ENCODE data around the gene TRMO.

The TRMO gene

DNA sequence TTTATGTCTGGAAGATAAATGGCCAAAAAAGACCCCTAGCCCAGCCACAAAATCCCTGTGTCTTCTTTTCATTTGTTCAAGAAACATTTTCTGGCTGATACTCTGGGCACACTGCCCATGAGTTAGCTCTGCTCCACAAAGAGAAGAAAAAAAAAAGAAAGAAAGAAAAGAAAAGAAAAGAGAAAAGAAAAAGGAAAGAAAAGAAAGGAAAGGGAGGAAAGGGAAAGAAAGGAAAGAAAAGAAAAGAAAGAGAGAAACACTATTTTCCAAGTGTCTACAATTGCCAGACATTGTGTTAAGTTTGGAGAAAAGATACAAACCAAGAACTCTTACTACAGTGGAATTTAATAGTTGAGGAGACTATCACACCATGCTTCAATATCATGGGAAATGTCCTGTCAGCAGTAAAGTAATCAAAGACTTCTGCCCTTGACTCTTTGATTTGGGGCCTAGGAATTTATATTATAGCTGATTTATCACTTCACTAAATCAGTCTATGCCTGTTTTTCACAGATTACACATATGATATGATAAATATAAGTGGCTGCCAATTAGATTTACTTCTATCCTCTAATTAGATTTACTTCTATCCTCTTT lies 3.0 kb downstream of the TRMO start:
- no peaks in the 10 kb centered on the region for H3K9me3 ChIP-seq (ENCODE audit: control extremely low read depth in 1 of 5, control insufficient read depth in 4 of 5, insufficient read depth in 2 of 5, low read depth in 1 of 5, low read length in 4 of 5)
- ChIA-PET POLR2A (interaction anchor here (0.7 kb wide), 1 partner anchor 63 kb away, joined by 3 read pairs; no protein-coding TSS in a partner anchor), CTCF (interaction anchor here (1.0 to 7.8 kb wide), 5 partner anchors 9 to 207 kb away, joined by 3 to 111 read pairs (median 37); no protein-coding TSS in a partner anchor)
- H3K36me3 ChIP-seq (ENCODE audit: control insufficient read depth in 4 of 4, insufficient read depth in 4 of 4, low read length in 3 of 4): peaks cover 2 to 18% (median 14%) of the 10 kb centered on the region in 4 experiments
- peaks cover 33 to 58% (median 44%) of the 10 kb centered on the region in 4 experiments for H3K4me1 ChIP-seq (ENCODE audit: control extremely low read depth in 1 of 4, control insufficient read depth in 4 of 4, insufficient read depth in 4 of 4, low read length in 3 of 4)
- H3K4me3 ChIP-seq (ENCODE audit: control insufficient read depth in 1 of 7, extremely low read depth in 1 of 7, insufficient read depth in 4 of 7, low read depth in 2 of 7, low read length in 6 of 7): peak overlapping the region in 1 of 7 experiments; percentile 54
- H3K27ac ChIP-seq (ENCODE audit: insufficient read depth in 1 of 2, low read depth in 1 of 2, low read length in 2 of 2, poor library complexity in 1 of 2, severe bottlenecking in 2 of 2): peak overlapping the region in 1 of 2 experiments; percentile 99
- DNase-seq: no peak
- no peaks in the 10 kb centered on the region for H3K27me3 ChIP-seq (replicated peaks in 2 of 5; ENCODE audit: control insufficient read depth in 4 of 5, insufficient read depth in 5 of 5, low read length in 4 of 5)

GRCh38 chr9:97918611-97919010 lies 3.7 kb downstream of the TRMO start:
- DNase-seq: peak in 1 of 3 donors; percentile 45
- H3K4me3 ChIP-seq (ENCODE audit: control insufficient read depth in 1 of 7, extremely low read depth in 1 of 7, insufficient read depth in 4 of 7, low read depth in 2 of 7, low read length in 6 of 7): peak overlapping the region in 3 of 7 experiments; percentile 12 to 54 (median 28)
- no CpG with 5 or more reads among the region's 4 CpGs for whole genome bisulfite sequencing (ENCODE audit: insufficient coverage)
- no peaks in the 10 kb centered on the region for H3K9me3 ChIP-seq (ENCODE audit: control extremely low read depth in 1 of 5, control insufficient read depth in 4 of 5, insufficient read depth in 2 of 5, low read depth in 1 of 5, low read length in 4 of 5)
- H3K27me3 ChIP-seq (replicated peaks in 2 of 5; ENCODE audit: control insufficient read depth in 4 of 5, insufficient read depth in 5 of 5, low read length in 4 of 5): no peaks in the 10 kb centered on the region
- H3K27ac ChIP-seq (ENCODE audit: insufficient read depth in 1 of 2, low read depth in 1 of 2, low read length in 2 of 2, poor library complexity in 1 of 2, severe bottlenecking in 2 of 2): peak overlapping the region in 1 of 2 experiments; percentile 99
- peaks cover 2 to 23% (median 16%) of the 10 kb centered on the region in 4 experiments for H3K36me3 ChIP-seq (ENCODE audit: control insufficient read depth in 4 of 4, insufficient read depth in 4 of 4, low read length in 3 of 4)
- CTCF ChIA-PET: interaction anchor here (1.1 to 7.8 kb wide), 6 partner anchors 8 to 222 kb away, joined by 3 to 72 read pairs (median 5); partner anchors contain the start of gene XPA
- peaks cover 27 to 52% (median 39%) of the 10 kb centered on the region in 4 experiments for H3K4me1 ChIP-seq (ENCODE audit: control extremely low read depth in 1 of 4, control insufficient read depth in 4 of 4, insufficient read depth in 4 of 4, low read length in 3 of 4)
- POLR2A ChIA-PET: no interaction called here

GRCh38 chr9:97911970-97912369 lies 10.3 kb downstream of the TRMO start:
- ChIA-PET CTCF (interaction anchor here (1.1 to 5.6 kb wide), 3 partner anchors 10 to 22 kb away, joined by 4 to 37 read pairs (median 10); partner anchors contain the start of gene TRMO), POLR2A (interaction anchor here (1.5 kb wide), 1 partner anchor 10 kb away, joined by 5 read pairs; the partner anchor contains the start of gene TRMO)
- Histone ChIP-seq H3K4me1 (ENCODE audit: control extremely low read depth in 1 of 4, control insufficient read depth in 4 of 4, insufficient read depth in 4 of 4, low read length in 3 of 4) (peaks cover 6 to 15% (median 14%) of the 10 kb centered on the region in 4 experiments), H3K36me3 (ENCODE audit: control insufficient read depth in 4 of 4, insufficient read depth in 4 of 4, low read length in 3 of 4) (peaks cover 12 to 69% (median 46%) of the 10 kb centered on the region in 4 experiments), H3K4me3 (ENCODE audit: control insufficient read depth in 1 of 7, extremely low read depth in 1 of 7, insufficient read depth in 4 of 7, low read depth in 2 of 7, low read length in 6 of 7) (no peak overlapping the region), H3K9me3 (ENCODE audit: control extremely low read depth in 1 of 5, control insufficient read depth in 4 of 5, insufficient read depth in 2 of 5, low read depth in 1 of 5, low read length in 4 of 5) (no peaks in the 10 kb centered on the region), H3K27ac (ENCODE audit: insufficient read depth in 1 of 2, low read depth in 1 of 2, low read length in 2 of 2, poor library complexity in 1 of 2, severe bottlenecking in 2 of 2) (no peak overlapping the region), H3K27me3 (replicated peaks in 2 of 5; ENCODE audit: control insufficient read depth in 4 of 5, insufficient read depth in 5 of 5, low read length in 4 of 5) (no peaks in the 10 kb centered on the region)
- DNase-seq: no peak
- WGBS (ENCODE audit: insufficient coverage): 100% methylated on average over 1 of the region's 1 CpG

DNA sequence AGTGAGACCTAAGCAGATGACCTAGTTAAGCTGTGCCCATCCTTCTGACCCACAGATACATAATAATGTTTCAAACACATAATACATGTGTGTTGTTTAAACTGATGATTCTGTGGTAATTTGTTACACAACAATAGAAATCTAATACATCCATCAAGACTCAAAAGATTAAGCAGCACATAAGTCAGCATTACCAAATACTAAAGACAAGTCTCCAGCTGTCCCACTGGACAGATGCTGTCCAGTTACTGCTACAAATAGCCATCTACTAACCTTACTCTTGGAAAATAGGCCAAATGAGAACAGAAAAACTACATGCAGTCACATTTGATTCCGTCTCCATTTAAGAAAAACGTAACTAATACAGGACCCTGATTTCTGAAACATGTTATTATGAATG lies 10.8 kb downstream of the TRMO start:
- no peak for DNase-seq
- peaks cover 9 to 20% (median 18%) of the 10 kb centered on the region in 4 experiments for H3K4me1 ChIP-seq (ENCODE audit: control extremely low read depth in 1 of 4, control insufficient read depth in 4 of 4, insufficient read depth in 4 of 4, low read length in 3 of 4)
- WGBS (ENCODE audit: insufficient coverage): 100% methylated on average over 2 of the region's 2 CpGs
- no peak overlapping the region for H3K4me3 ChIP-seq (ENCODE audit: control insufficient read depth in 1 of 7, extremely low read depth in 1 of 7, insufficient read depth in 4 of 7, low read depth in 2 of 7, low read length in 6 of 7)
- ChIA-PET POLR2A (interaction anchor here (1.5 kb wide), 1 partner anchor 10 kb away, joined by 5 read pairs; the partner anchor contains the start of gene TRMO), CTCF (interaction anchor here (1.1 to 5.6 kb wide), 4 partner anchors 9 to 21 kb away, joined by 4 to 37 read pairs (median 7); partner anchors contain the start of gene TRMO)
- no peaks in the 10 kb centered on the region for H3K27me3 ChIP-seq (replicated peaks in 2 of 5; ENCODE audit: control insufficient read depth in 4 of 5, insufficient read depth in 5 of 5, low read length in 4 of 5)
- H3K36me3 ChIP-seq (ENCODE audit: control insufficient read depth in 4 of 4, insufficient read depth in 4 of 4, low read length in 3 of 4): peaks cover 12 to 69% (median 46%) of the 10 kb centered on the region in 4 experiments
- no peaks in the 10 kb centered on the region for H3K9me3 ChIP-seq (ENCODE audit: control extremely low read depth in 1 of 5, control insufficient read depth in 4 of 5, insufficient read depth in 2 of 5, low read depth in 1 of 5, low read length in 4 of 5)
- no peak overlapping the region for H3K27ac ChIP-seq (ENCODE audit: insufficient read depth in 1 of 2, low read depth in 1 of 2, low read length in 2 of 2, poor library complexity in 1 of 2, severe bottlenecking in 2 of 2)

DNA sequence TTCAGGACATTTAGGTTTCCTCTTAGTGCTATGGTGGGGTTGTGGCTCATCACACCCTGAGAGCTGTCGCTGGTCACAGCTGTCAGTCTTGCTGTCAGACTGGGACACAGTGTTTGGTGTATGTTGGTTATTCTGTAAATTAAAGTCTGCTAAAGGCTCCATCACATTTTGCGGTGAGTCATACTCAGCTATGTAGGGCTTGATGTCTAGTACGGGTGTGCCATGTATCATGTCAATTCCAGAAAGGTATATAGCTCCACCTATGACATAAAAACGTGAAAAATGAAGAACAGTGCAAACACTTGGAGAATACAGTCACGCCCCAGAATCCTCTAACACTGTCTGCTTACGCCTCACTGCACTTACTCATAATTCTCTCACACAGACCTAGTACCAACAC lies 11.9 kb downstream of the TRMO start:
- DNase-seq: no peak
- no peaks in the 10 kb centered on the region for H3K27me3 ChIP-seq (replicated peaks in 2 of 5; ENCODE audit: control insufficient read depth in 4 of 5, insufficient read depth in 5 of 5, low read length in 4 of 5)
- peaks cover 13 to 31% (median 29%) of the 10 kb centered on the region in 4 experiments for H3K4me1 ChIP-seq (ENCODE audit: control extremely low read depth in 1 of 4, control insufficient read depth in 4 of 4, insufficient read depth in 4 of 4, low read length in 3 of 4)
- H3K9me3 ChIP-seq (ENCODE audit: control extremely low read depth in 1 of 5, control insufficient read depth in 4 of 5, insufficient read depth in 2 of 5, low read depth in 1 of 5, low read length in 4 of 5): no peaks in the 10 kb centered on the region
- H3K36me3 ChIP-seq (ENCODE audit: control insufficient read depth in 4 of 4, insufficient read depth in 4 of 4, low read length in 3 of 4): peaks cover 12 to 61% (median 38%) of the 10 kb centered on the region in 4 experiments
- H3K27ac ChIP-seq (ENCODE audit: insufficient read depth in 1 of 2, low read depth in 1 of 2, low read length in 2 of 2, poor library complexity in 1 of 2, severe bottlenecking in 2 of 2): no peak overlapping the region
- H3K4me3 ChIP-seq (ENCODE audit: control insufficient read depth in 1 of 7, extremely low read depth in 1 of 7, insufficient read depth in 4 of 7, low read depth in 2 of 7, low read length in 6 of 7): no peak overlapping the region
- 100% methylated on average over 5 of the region's 6 CpGs for WGBS (ENCODE audit: insufficient coverage)
- ChIA-PET POLR2A (interaction anchor here (1.3 kb wide), 1 partner anchor 11 kb away, joined by 5 read pairs; the partner anchor contains the start of gene TRMO), CTCF (interaction anchor here (1.2 to 5.6 kb wide), 4 partner anchors 11 to 20 kb away, joined by 3 to 37 read pairs (median 4); partner anchors contain the start of gene TRMO)

- peaks cover 19 to 41% (median 38%) of the 10 kb centered on the region in 4 experiments for H3K4me1 ChIP-seq (ENCODE audit: control extremely low read depth in 1 of 4, control insufficient read depth in 4 of 4, insufficient read depth in 4 of 4, low read length in 3 of 4)
- WGBS (ENCODE audit: insufficient coverage): no CpG with 5 or more reads among the region's 1 CpG
- H3K9me3 ChIP-seq (ENCODE audit: control extremely low read depth in 1 of 5, control insufficient read depth in 4 of 5, insufficient read depth in 2 of 5, low read depth in 1 of 5, low read length in 4 of 5): no peaks in the 10 kb centered on the region
- ChIA-PET POLR2A (no interaction called here), CTCF (interaction anchor here (0.8 to 5.6 kb wide), 3 partner anchors 9 to 46 kb away, joined by 4 to 37 read pairs (median 4); partner anchors contain the start of gene TRMO)
- no peak overlapping the region for H3K27ac ChIP-seq (ENCODE audit: insufficient read depth in 1 of 2, low read depth in 1 of 2, low read length in 2 of 2, poor library complexity in 1 of 2, severe bottlenecking in 2 of 2)
- no peak overlapping the region for H3K4me3 ChIP-seq (ENCODE audit: control insufficient read depth in 1 of 7, extremely low read depth in 1 of 7, insufficient read depth in 4 of 7, low read depth in 2 of 7, low read length in 6 of 7)
- peaks cover 10 to 51% (median 34%) of the 10 kb centered on the region in 4 experiments for H3K36me3 ChIP-seq (ENCODE audit: control insufficient read depth in 4 of 4, insufficient read depth in 4 of 4, low read length in 3 of 4)
- H3K27me3 ChIP-seq (replicated peaks in 2 of 5; ENCODE audit: control insufficient read depth in 4 of 5, insufficient read depth in 5 of 5, low read length in 4 of 5): no peaks in the 10 kb centered on the region
- DNase-seq: peak in 2 of 3 donors; percentile 69 to 76
These were observed 13.6 kb downstream of the TRMO start for GRCh38 chr9:97908705-97909104.

All from common myeloid progenitor, CD34-positive (primary cell).